ENCODE measurements around the gene ARHGEF37.

- TF ChIP-seq CTCF (IDR thresholded peaks at IDR 0.05) (no peak), POLR2A (IDR thresholded peaks at IDR 0.05) (no peak)
These were observed 100.6 kb downstream of the ARHGEF37 start for GRCh38 chr5:149681922-149682321.
